NB4 (cell line): ENCODE results near the gene LCN6.
A peak's percentile ranks its signal among the peaks of the same experiment; 100 is the strongest.
"Not testable (repeated sequence)": the region's sequence is repeated elsewhere in the genome, so short reads cannot be mapped to it uniquely, and the experiment has no call there.

Experiments used
- DNase-seq: peaks from one replicate; pipeline ENCODE4 v3.0.0; 2010; ENCODE audit warnings: low read depth
- H3K4me3 ChIP-seq: one replicate; pipeline ENCODE4 v1.5.1; 2011; ENCODE audit warnings: mild to moderate bottlenecking, low read depth, low read length, moderate library complexity
- CTCF ChIP-seq: IDR thresholded peaks from one replicate; pipeline ENCODE4 v1.5.1; 2012; ENCODE audit warnings: low read depth, low read length
- MAX ChIP-seq: IDR thresholded peaks from 2 replicates; pipeline ENCODE4 v1.6.1; 2011; ENCODE audit warnings: low read depth, low read length
- MYC ChIP-seq: IDR thresholded peaks from 2 replicates; pipeline ENCODE4 v1.6.1; 2011; ENCODE audit warnings: low read depth, low read length
- POLR2A ChIP-seq: IDR thresholded peaks from 2 replicates; pipeline ENCODE4 v1.6.1; 2011; ENCODE audit warnings: mild to moderate bottlenecking; ENCODE audit not compliant: insufficient read length; ENCODE audit errors: extremely low read depth

LCN6 gene

DNA sequence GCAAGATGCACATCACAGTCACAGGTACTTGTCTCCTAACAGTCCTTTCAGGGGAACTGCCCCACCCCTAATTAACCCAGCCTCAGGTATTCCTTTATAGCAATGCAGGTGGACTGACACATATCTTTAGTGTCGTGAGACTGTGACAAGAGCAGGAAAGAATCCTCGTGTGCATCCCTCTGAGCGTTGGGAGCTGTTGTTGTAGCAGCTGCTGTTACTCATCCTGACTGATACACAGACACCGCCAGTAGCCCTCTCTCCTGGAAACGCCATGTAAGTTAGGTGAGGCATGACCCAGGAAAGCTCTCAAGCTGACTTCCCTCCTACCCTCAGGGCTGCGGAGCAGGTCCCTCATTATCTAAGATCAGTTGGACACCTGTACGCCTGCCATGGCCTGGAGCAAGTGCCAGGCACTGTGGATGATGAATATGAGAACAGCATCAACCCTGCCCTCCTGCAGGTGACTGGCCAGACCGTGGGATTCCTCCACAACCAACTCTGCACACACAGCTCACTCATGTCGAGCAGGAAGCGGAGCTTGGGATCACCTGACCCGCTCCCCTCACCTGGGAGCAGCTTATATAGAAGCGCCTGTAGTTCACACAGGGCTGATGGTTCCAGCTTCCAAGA is 26.2 kb upstream of the LCN6 start:
- no peak for DNase-seq
- TF ChIP-seq MAX (no peak), MYC (no peak), CTCF (no peak), POLR2A (no peak)
- H3K4me3 ChIP-seq, result no peak overlapping the region

- no peak for TF ChIP-seq POLR2A
- TF ChIP-seq MAX, result peak; percentile 60; the same call in 1 of the 2 replicates
- no peak overlapping the region for H3K4me3 ChIP-seq
- peak; percentile 70 for DNase-seq
These were observed 25.2 kb upstream of the LCN6 start for GRCh38 chr9:136773386-136774044.

DNA sequence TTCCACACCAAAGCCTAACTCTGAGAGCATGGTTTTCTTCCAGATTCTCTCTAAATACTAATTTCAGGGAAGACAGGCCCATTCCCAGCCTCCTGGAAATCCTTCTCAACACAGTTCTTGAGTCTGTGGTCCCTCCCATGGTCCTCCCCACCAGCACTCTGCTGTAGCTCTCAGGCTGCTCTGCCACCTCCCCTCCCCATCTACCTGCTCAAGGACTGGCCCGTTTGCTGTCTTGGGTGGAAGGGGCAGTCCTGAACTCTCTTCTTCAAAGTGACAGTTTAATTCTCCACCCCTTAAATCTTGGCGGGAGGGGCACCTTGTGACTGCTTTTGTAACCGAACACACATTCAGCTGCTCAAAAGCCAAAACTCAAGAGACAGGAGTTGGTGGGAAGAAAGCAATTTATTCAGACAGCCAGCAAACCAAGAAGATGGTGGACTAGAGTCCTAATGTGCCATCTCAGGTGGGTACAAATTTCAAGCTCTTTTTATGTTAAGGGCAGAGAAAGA is 23.6 kb upstream of the LCN6 start:
- H3K4me3 ChIP-seq, result no peak overlapping the region
- no peak for TF ChIP-seq POLR2A
- no peak for TF ChIP-seq MAX
- TF ChIP-seq CTCF, result no peak
- no peak for TF ChIP-seq MYC
- DNase-seq, result no peak

DNA sequence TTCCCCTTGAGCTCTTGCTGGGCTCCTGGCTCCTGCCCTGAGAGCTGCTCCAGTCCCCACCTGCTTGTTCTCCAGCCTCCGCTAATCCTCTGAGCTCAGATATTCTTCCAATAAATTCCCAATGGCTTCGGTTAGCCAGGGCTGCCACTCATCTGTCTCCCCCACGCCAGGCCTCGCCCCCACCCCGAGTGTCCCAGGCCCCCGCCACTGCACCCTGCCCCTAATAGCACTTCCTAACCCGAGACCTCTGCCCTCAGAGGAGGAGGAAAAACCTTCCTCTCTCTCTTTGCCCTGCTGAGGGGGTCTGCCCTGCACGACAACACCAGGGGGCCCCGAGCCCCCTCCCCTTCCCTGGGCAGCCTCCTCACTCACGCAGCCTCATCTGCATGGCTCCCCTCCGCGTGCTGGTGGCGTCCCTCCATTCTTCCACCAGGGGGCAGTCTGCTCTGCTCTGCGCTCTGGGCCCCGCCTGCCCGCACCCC is 21.4 kb upstream of the LCN6 start:
- H3K4me3 ChIP-seq, result no peak overlapping the region
- peak; percentile 63 for TF ChIP-seq CTCF
- TF ChIP-seq MYC, result no peak
- TF ChIP-seq POLR2A, result no peak
- no peak for TF ChIP-seq MAX
- peak; percentile 49 for DNase-seq

- peak; percentile 11 for TF ChIP-seq CTCF
- not testable (repeated sequence) for H3K4me3 ChIP-seq
- DNase-seq, result peak; percentile 53
These were observed 18.2 kb upstream of the LCN6 start for GRCh38 chr9:136766410-136767120.

DNA sequence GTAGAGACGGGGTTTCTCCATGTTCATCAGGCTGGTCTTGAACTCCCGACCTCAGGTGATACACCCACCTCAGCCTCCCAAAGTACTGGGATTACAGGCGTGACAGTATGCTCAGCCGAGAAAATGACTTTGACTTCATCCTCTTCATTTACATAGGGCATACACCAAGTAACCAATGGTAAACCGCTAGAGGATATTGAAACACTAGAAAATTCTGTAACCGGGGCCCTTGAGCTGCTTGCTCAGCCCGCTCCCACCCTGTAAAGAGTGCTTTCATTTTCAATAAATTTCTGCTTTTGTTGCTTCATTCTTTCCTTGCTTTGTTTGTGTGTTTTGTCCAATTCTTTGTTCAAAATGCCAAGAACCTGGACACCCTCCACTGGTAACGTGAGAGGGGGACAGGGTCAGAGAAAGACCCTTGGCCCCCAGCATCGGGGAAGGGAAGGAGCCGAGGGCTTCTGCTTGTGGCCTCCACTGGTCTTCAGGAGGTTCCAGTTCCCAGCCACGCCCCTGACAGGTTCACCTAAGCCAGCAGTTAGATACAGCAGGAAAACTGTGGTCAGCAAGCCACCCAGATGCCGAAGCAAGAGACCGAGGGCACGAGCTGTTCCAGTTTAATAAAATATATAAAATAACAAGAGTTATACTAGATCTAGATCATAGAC is 17.6 kb upstream of the LCN6 start:
- not testable (repeated sequence) for H3K4me3 ChIP-seq

More for the DNA sequence above, 17.6 kb upstream of the LCN6 start:
- not testable (repeated sequence) for DNase-seq
